BLaER1 (cell line): ENCODE data around the gene ATOH7.

Experiments
- H3K27ac ChIP-seq: shearing (Covaris generic); formaldehyde crosslinking; 2 replicates; pipeline ENCODE4 v1.8.1; 2022
- H3K27me3 ChIP-seq: shearing (Covaris generic); formaldehyde crosslinking; 2 replicates; pipeline ENCODE4 v1.8.1; 2022
- H3K36me3 ChIP-seq: shearing (Covaris generic); formaldehyde crosslinking; 2 replicates; pipeline ENCODE4 v1.8.1; 2022
- H3K4me1 ChIP-seq: shearing (Covaris generic); formaldehyde crosslinking; 2 replicates; pipeline ENCODE4 v1.8.1; 2022
- H3K4me2 ChIP-seq: shearing (Covaris generic); formaldehyde crosslinking; 2 replicates; pipeline ENCODE4 v1.8.1; 2022
- H3K4me3 ChIP-seq: shearing (Covaris generic); formaldehyde crosslinking; 2 replicates; pipeline ENCODE4 v1.8.1; 2022
- H3K9ac ChIP-seq: shearing (Covaris generic); formaldehyde crosslinking; 2 replicates; pipeline ENCODE4 v1.8.1; 2022
- H3K9me3 ChIP-seq: shearing (Covaris generic); formaldehyde crosslinking; 2 replicates; pipeline ENCODE4 v1.8.1; 2022
- H4K20me1 ChIP-seq: shearing (Covaris generic); formaldehyde crosslinking; 2 replicates; pipeline ENCODE4 v1.8.1; 2022
- Cebpa-rat ChIP-seq: shearing (Covaris generic); IDR thresholded peaks from 2 replicates; pipeline ENCODE4 v1.8.1; 2022

The ATOH7 gene

DNA sequence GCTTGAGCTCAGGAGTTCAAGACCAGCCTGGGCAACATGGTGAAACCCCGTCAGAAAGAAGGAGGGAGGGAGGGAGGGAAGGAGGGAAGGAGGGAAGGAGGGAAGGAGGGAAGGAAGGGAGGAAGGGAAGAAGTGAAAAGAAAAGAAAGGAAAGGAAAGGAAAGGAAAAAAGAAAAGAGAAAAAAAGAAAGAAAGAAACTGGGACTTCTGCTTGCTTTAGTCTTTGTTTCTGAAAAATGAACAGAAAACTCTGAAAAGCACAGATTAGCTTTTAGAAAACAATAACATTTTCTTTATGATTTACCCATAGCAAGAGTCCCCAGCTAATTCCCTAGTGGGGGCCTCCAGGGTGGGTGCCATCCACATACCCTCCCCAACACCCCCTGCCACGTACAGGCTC is 46.8 kb downstream of the ATOH7 start:
- Histone ChIP-seq H3K9ac (no peak overlapping the region), H4K20me1 (no peaks in the 10 kb centered on the region), H3K4me3 (no peak overlapping the region), H3K27ac (no peak overlapping the region), H3K4me2 (no peak overlapping the region), H3K27me3 (no peaks in the 10 kb centered on the region), H3K9me3 (no peaks in the 10 kb centered on the region), H3K4me1 (peaks cover 10% of the 10 kb centered on the region), H3K36me3 (no peaks in the 10 kb centered on the region)
- no peak for TF ChIP-seq Cebpa-rat

DNA sequence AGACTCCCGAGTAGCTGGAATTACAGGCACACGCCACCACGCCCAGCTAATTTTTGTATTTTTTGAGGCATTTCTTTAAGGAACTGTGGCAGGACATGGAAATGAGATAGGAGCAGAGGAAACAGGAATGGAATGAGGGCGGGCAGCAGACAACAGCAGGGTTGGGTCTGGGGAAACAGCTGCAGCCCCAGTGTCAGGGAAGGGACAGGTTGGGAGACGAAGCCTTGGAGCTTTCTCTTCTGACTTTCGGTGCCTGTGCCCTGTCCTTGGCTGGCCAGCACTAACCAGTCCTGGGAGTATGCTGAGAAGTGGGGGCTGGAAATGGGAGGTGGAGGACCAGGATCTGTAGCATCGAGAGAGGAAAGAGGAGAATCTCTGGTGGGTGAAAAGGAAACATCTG is 47.4 kb downstream of the ATOH7 start:
- no peaks in the 10 kb centered on the region for H4K20me1 ChIP-seq
- H3K4me2 ChIP-seq, result no peak overlapping the region
- no peaks in the 10 kb centered on the region for H3K36me3 ChIP-seq
- H3K27ac ChIP-seq, result no peak overlapping the region
- peaks cover 10% of the 10 kb centered on the region for H3K4me1 ChIP-seq
- no peak for TF ChIP-seq Cebpa-rat
- no peaks in the 10 kb centered on the region for H3K9me3 ChIP-seq
- H3K4me3 ChIP-seq, result no peak overlapping the region
- H3K27me3 ChIP-seq, result no peaks in the 10 kb centered on the region
- H3K9ac ChIP-seq, result no peak overlapping the region
